Uterus (tissue), 2 donors: ENCODE data around the gene SLC4A1.

Experiments used
- CTCF ChIP-seq, 4 experiments: fragments of 200-600 bp in 2 of 4; fragments of 450-650 bp in 2 of 4; sonication (generic) in 2 of 4; IDR thresholded peaks; one replicate each; pipeline ENCODE4 v1.5.1; 2016 to 2019; ENCODE audit warnings: antibody characterized with exemption in 4 of 4, mild to moderate bottlenecking in 2 of 4, moderate library complexity in 1 of 4
- POLR2A ChIP-seq, 2 donors: fragments of 450-650 bp; IDR thresholded peaks; one replicate each; pipeline ENCODE4 v1.6.1; 2016; ENCODE audit warnings: antibody characterized with exemption in 2 of 2, mild to moderate bottlenecking in 1 of 2, moderate library complexity in 1 of 2

GRCh38 chr17:44199553-44200477, 68.1 kb downstream of the SLC4A1 start, which contains the start of gene ATXN7L3:
- TF ChIP-seq CTCF (IDR thresholded peaks at IDR 0.05) (peak in 2 of 4 experiments; percentile 8 to 13), POLR2A (IDR thresholded peaks at IDR 0.05) (peak in 1 of 2 donors; percentile 28)
